SU-DHL-6 (cell line): Measurements from ENCODE around the gene BIN1.

Experiments used
- EZH2phosphoT487 ChIP-seq: fragments of 200-600 bp; sonication (generic), shearing (Covaris generic); conservative IDR thresholded peaks from 2 replicates; pipeline ENCODE4 v1.6.1; 2018; ENCODE audit warnings: mild to moderate bottlenecking, antibody characterized with exemption, low read length, moderate library complexity, mixed read lengths
- TF ChIP-seq, protein P1 (sequence below): fragments of 200-600 bp; sonication (generic); IDR thresholded peaks from one replicate; pipeline ENCODE4 v1.5.1; 2017; ENCODE audit warnings: antibody characterized with exemption, mild to moderate bottlenecking, low read length, moderate library complexity; ENCODE audit not compliant: insufficient read depth, poor library complexity, severe bottlenecking

DNA sequence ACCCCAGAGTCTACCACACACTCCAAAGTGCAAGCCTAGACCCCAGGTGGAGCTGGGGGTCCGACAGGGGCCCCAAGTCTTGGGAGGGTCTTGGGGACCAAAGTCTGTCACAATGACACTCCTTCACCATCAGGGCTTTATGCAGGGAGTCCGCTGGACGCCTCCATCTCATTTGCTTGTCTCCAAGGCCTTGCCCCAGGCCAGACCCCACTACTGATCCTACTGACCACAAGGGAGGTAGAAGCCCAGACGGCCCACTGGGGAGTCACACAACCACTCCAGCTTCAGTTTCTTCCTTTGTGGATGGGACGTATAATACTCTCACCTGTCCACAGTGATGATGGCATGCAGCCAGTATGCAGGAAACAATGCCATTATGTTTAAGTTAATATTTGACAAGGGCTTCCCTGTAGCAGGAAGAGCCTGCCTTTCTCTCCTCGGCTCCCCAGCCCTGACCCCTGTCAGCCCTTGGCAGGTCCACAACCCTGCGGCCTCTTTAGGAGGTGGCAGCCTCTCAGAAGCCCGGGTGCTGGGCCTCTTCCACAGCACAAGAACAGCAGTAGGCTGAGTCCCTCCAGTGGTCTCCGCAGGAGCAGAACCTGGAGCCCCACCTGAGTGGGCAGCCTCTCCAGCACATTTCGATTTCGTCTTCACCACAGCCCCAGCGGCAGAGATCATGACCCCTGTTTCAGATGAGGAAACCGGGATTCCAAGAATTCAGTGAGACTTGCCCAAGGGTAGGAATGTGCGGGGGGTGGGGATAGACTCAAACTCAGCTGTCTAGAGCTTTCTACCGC is 6.5 kb downstream of the BIN1 start:
- TF ChIP-seq, protein P1, sequence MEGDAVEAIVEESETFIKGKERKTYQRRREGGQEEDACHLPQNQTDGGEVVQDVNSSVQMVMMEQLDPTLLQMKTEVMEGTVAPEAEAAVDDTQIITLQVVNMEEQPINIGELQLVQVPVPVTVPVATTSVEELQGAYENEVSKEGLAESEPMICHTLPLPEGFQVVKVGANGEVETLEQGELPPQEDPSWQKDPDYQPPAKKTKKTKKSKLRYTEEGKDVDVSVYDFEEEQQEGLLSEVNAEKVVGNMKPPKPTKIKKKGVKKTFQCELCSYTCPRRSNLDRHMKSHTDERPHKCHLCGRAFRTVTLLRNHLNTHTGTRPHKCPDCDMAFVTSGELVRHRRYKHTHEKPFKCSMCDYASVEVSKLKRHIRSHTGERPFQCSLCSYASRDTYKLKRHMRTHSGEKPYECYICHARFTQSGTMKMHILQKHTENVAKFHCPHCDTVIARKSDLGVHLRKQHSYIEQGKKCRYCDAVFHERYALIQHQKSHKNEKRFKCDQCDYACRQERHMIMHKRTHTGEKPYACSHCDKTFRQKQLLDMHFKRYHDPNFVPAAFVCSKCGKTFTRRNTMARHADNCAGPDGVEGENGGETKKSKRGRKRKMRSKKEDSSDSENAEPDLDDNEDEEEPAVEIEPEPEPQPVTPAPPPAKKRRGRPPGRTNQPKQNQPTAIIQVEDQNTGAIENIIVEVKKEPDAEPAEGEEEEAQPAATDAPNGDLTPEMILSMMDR: no peak
- no peak for TF ChIP-seq EZH2phosphoT487
